Loucy (cell line): ENCODE data around the gene CD1D.

Experiments used
- CTCF ChIP-seq: fragments of 200-600 bp; sonication (generic); conservative IDR thresholded peaks from 2 replicates; pipeline ENCODE4 v1.5.1; 2014; ENCODE audit warnings: mild to moderate bottlenecking, antibody characterized with exemption, low read length
- EZH2phosphoT487 ChIP-seq: fragments of 200-600 bp; IDR thresholded peaks from 2 replicates; pipeline ENCODE4 v1.6.1; 2018; ENCODE audit warnings: antibody characterized with exemption, mild to moderate bottlenecking, moderate library complexity, borderline replicate concordance

GRCh38 chr1:158153179-158153578 lies 27.5 kb upstream of the CD1D start:
- TF ChIP-seq CTCF (no peak), EZH2phosphoT487 (no peak)
